ENCODE measurements around the gene SLC39A12. TPM values are rescaled to one million over a fixed set of nuclear protein-coding genes. Genes with fewer than 3 reads are reported as not detected.

Gene SLC39A12
- total and polyA plus RNA-seq, 2 experiments from 2014 or later: not detected

- no peak overlapping the region for H3K27ac ChIP-seq (ENCODE audit: low read depth)
- H3K4me1 ChIP-seq (ENCODE audit: insufficient read depth): no peaks in the 10 kb centered on the region
- H3K4me3 ChIP-seq: no peak overlapping the region
- H3K27me3 ChIP-seq (ENCODE audit: insufficient read depth): no peaks in the 10 kb centered on the region
- H3F3A ChIP-seq (replicated peaks; ENCODE audit: low read depth): no peaks in the 10 kb centered on the region
- DNase-seq (ENCODE audit: low spot score) (peak; percentile 28), ATAC-seq (peak; percentile 55; the same call in 2 of the 3 replicates)
- Mint-ChIP-seq H3K9me3 (no peaks in the 10 kb centered on the region; the same call in 1 of the 3 replicates), H3K27me3 (ENCODE audit: insufficient read depth, low read depth, poor library complexity) (no peaks in the 10 kb centered on the region), H3K36me3 (ENCODE audit: low read depth) (no peaks in the 10 kb centered on the region), H3K4me1 (peaks cover 8% of the 10 kb centered on the region), H3K27ac (no peak overlapping the region), H3K4me3 (no peak overlapping the region)
- no peak for TF ChIP-seq EZH2 (IDR thresholded peaks at IDR 0.05; ENCODE audit: low read depth, unreplicated experiment)
- TF ChIP-seq CTCF (conservative IDR thresholded peaks at IDR 0.05; ENCODE audit: low read depth in 2 of 2): no peak
- no peak for TF ChIP-seq EZH2phosphoT487 (IDR thresholded peaks at IDR 0.05; ENCODE audit: unreplicated experiment)
- TF ChIP-seq NANOG (IDR thresholded peaks at IDR 0.05; ENCODE audit: borderline replicate concordance): no peak
- no peak for TF ChIP-seq REST (IDR thresholded peaks at IDR 0.05; ENCODE audit: unreplicated experiment)
- TF ChIP-seq POLR2AphosphoS5 (IDR thresholded peaks at IDR 0.05; ENCODE audit: low read depth): no peak
- no peak for TF ChIP-seq JUNB (IDR thresholded peaks at IDR 0.05; ENCODE audit: unreplicated experiment)
- TF ChIP-seq ETS1 (IDR thresholded peaks at IDR 0.05): no peak
- no peak for TF ChIP-seq CREB1 (CRISPR knock-in tag; IDR thresholded peaks at IDR 0.05; ENCODE audit: low read depth)
- TF ChIP-seq ZNF331 (CRISPR knock-in tag; IDR thresholded peaks at IDR 0.05; ENCODE audit: low read depth): no peak
- TF ChIP-seq ZNF114 (CRISPR knock-in tag; IDR thresholded peaks at IDR 0.05): no peak
- TF ChIP-seq STAT1 (IDR thresholded peaks at IDR 0.05; ENCODE audit: unreplicated experiment): no peak
- no peak for TF ChIP-seq ZNF462 (CRISPR knock-in tag; IDR thresholded peaks at IDR 0.05)
- no peaks in the 10 kb centered on the region for H3K36me3 ChIP-seq (ENCODE audit: insufficient read depth)
- no peaks in the 10 kb centered on the region for H3K79me2 ChIP-seq (replicated peaks; ENCODE audit: insufficient read depth)
- H3K4me2 ChIP-seq: no peak overlapping the region
- no peaks in the 10 kb centered on the region for H3K9me2 ChIP-seq (ENCODE audit: insufficient read depth)
- H4K20me1 ChIP-seq (replicated peaks; ENCODE audit: insufficient read depth): no peaks in the 10 kb centered on the region
- no peak overlapping the region for H2AFZ ChIP-seq
Measured at GRCh38 chr10:17918187-17918903, 33.4 kb upstream of the SLC39A12 start.
